OCI-LY7 (cell line): ENCODE data around the gene PADI3. TPM values are rescaled to one million over a fixed set of nuclear protein-coding genes. Genes with fewer than 3 reads are reported as not detected.

Source experiments
- microRNA-seq: library from miRNA; unstranded; fragments of <30 nt; microRNA quantifications from one replicate; pipeline ENCODE4 v1.2.0, GENCODE V29; 2022; ENCODE audit warnings: borderline replicate concordance
- small RNA-seq: library from RNA; depleted of rRNA; stranded (forward); fragments of <200 nt; gene quantifications from one replicate; pipeline ENCODE3, GENCODE V24; 2014
- total RNA-seq, 2 experiments: library from RNA; depleted of rRNA in 1 of 2; stranded (reverse); fragments of >200 nt in 1 of 2; shearing (Covaris generic) in 1 of 2; gene quantifications; 2 replicates each; pipeline ENCODE4 v1.2.3, GENCODE V29; 2014 to 2022

Gene PADI3
- total RNA-seq, 2 experiments from 2014 or later, result not detected

Small RNAs within 50 kb of the gene (microRNA-seq; reads per million reads assigned to microRNA genes)
- gene MIR3972, result not detected

Small RNAs within 50 kb of the gene (small RNA-seq; reads per million reads assigned to genes)
- not detected for gene MIR3972

Other genes with a start within 250 kb of the PADI3 start
- gene ATP13A2, start 237.2 kb upstream of the PADI3 start, total RNA-seq (2014; rRNA removed; shearing (Covaris generic)), result 25.0 and 28.1 TPM in 2 replicates
- 28.8 and 31.4 TPM in 2 replicates for gene ATP13A2, start 237.2 kb upstream of the PADI3 start, total RNA-seq (2022)
- gene SDHB, start 195.1 kb upstream of the PADI3 start, total RNA-seq (2014; rRNA removed; shearing (Covaris generic)), result 103 and 106 TPM in 2 replicates
- gene SDHB, start 195.1 kb upstream of the PADI3 start, total RNA-seq (2022), result 98.4 and 105 TPM in 2 replicates
- not detected in 2 replicates for gene PADI2, start 129.6 kb upstream of the PADI3 start, total RNA-seq (2014; rRNA removed; shearing (Covaris generic))
- 0.08 TPM in 1 of 2 replicates, not detected in the other for gene PADI2, start 129.6 kb upstream of the PADI3 start, total RNA-seq (2022)
- not detected in 2 replicates for gene PADI1, start 44.0 kb upstream of the PADI3 start, total RNA-seq (2014; rRNA removed; shearing (Covaris generic))
- not detected in 2 replicates for gene PADI1, start 44.0 kb upstream of the PADI3 start, total RNA-seq (2022)
- not detected in 2 replicates for gene PADI4, start 59.1 kb downstream of the PADI3 start, total RNA-seq (2014; rRNA removed; shearing (Covaris generic))
- 0.19 TPM in 1 of 2 replicates, not detected in the other for gene PADI4, start 59.1 kb downstream of the PADI3 start, total RNA-seq (2022)
- gene PADI6, start 123.1 kb downstream of the PADI3 start, total RNA-seq (2014; rRNA removed; shearing (Covaris generic)), result not detected in 2 replicates
- gene PADI6, start 123.1 kb downstream of the PADI3 start, total RNA-seq (2022), result not detected in 2 replicates
- gene RCC2, start 190.6 kb downstream of the PADI3 start, total RNA-seq (2014; rRNA removed; shearing (Covaris generic)), result 125 and 139 TPM in 2 replicates
- 250 and 271 TPM in 2 replicates for gene RCC2, start 190.6 kb downstream of the PADI3 start, total RNA-seq (2022)